Measurements from ENCODE around the gene ACBD3. TPM values are rescaled to one million over a fixed set of nuclear protein-coding genes. Genes with fewer than 3 reads are reported as not detected.

ACBD3 gene
- total RNA-seq, 2 donors from 2014 or later, result 44.7 to 59.8 TPM

DNA sequence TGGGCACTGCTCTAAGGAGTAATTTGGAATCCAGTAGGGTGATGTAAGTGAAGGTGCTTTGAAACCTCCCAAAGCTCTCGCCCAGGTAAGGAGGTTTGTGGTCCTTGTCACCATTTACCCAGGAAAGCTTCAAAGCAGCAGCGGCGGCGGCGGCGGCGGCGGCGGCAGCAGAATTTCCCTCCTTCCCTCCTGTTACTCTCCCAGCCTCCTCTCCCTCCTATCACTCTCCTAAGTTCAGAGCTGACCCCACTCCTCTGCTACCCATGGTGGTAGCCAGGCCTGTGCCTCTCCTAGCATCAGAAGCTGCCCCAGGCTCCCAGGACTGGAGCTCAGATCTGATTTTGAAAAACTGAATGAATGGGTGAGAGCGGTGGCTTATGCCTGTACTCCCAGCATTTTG is 60.7 kb downstream of the ACBD3 start:
- Histone ChIP-seq H3K9me3 (no peaks in the 10 kb centered on the region), H3K4me1 (ENCODE audit: control insufficient read depth in 1 of 2, low read depth in 2 of 2) (peaks cover 0 to 12% of the 10 kb centered on the region in 2 donors), H3K36me3 (no peaks in the 10 kb centered on the region), H3K27ac (no peak overlapping the region), H3K27me3 (replicated peaks; ENCODE audit: insufficient read depth) (no peaks in the 10 kb centered on the region), H3K4me3 (no peak overlapping the region)
- DNase-seq (ENCODE audit: low spot score) (no peak), ATAC-seq (ENCODE audit: insufficient number of reproducible peaks, low FRiP score, low read depth) (no peak)
- no peak for TF ChIP-seq CTCF (IDR thresholded peaks at IDR 0.05)

DNA sequence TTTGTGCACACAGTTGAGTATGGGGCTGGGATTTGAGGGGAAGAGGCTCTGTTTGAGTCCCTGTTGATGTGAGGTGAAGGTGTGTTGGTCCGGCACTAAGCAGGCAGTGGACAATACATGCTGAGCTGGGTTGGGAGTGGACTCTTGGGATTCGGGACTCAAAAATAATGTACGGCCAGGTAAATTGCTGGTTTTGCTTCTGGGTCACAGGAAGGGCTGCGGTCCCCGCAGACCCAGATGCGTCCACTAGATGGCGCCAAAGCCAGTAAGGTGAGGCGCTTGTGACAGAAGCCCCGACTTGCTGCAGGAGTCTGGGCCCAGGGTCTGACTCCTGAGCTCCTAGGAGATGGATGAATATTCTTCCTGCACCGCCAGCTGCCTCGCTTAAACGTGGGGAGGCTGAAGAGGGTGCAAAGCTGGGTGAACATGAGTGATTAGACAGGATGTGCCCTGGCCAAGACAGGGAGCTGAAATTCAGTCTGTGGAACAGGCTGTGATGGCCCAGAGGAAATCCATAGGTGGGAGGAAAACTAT is 61.4 kb downstream of the ACBD3 start:
- Histone ChIP-seq H3K36me3 (no peaks in the 10 kb centered on the region), H3K4me3 (no peak overlapping the region), H3K27me3 (replicated peaks; ENCODE audit: insufficient read depth) (no peaks in the 10 kb centered on the region), H3K9me3 (no peaks in the 10 kb centered on the region), H3K27ac (no peak overlapping the region), H3K4me1 (ENCODE audit: control insufficient read depth in 1 of 2, low read depth in 2 of 2) (peaks cover 0 to 12% of the 10 kb centered on the region in 2 donors)
- TF ChIP-seq CTCF (IDR thresholded peaks at IDR 0.05), result peak; percentile 97
- ATAC-seq (ENCODE audit: insufficient number of reproducible peaks, low FRiP score, low read depth) (no peak), DNase-seq (ENCODE audit: low spot score) (no peak)

DNA sequence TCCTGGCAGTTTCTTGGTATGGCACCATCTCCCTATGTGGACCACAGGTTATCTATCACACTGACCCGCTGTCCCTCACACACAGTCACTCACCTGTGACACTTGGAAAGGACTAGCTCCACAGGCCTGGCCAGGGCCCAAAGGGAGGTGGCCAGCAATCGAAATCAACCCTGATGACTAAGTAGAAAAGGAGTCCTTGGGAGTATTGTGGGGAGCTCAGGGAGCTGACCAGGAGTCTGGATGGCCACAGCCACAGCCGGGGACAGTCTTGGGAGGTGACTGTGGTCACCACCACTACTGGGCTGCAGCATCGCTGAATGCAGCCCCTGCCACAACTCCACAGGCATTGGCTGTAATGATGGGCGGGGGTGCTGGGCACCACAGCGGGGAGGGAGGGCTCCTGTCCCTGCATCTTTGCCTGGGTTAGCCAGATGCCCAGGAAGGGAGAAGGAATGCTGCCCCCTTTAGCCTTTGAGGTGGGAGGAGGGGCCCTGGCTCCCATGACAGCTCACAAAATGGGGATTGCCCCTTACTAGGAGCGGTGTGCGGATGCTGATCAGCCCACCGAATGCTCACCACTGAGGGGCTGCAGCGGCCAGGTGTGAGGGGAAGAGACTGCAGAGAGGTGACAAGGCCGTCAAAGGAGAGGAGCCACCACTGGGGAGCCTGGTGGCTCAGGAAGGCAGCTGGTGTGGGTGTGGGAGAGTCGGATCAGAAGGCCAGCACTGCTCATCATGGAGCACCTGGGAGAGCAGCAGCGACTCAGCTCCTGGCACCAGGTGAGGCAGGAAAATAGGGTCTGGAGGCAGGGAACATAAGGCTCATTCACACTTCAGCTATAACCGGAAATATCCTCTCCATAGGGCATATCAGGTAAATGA is 62.7 kb downstream of the ACBD3 start:
- Histone ChIP-seq H3K36me3 (no peaks in the 10 kb centered on the region), H3K4me1 (ENCODE audit: control insufficient read depth in 1 of 2, low read depth in 2 of 2) (peaks cover 0 to 12% of the 10 kb centered on the region in 2 donors), H3K9me3 (no peaks in the 10 kb centered on the region), H3K27ac (no peak overlapping the region), H3K4me3 (no peak overlapping the region), H3K27me3 (replicated peaks; ENCODE audit: insufficient read depth) (no peaks in the 10 kb centered on the region)
- no peak for ATAC-seq (ENCODE audit: insufficient number of reproducible peaks, low FRiP score, low read depth)
- DNase-seq (ENCODE audit: low spot score), result no peak
- no peak for TF ChIP-seq CTCF (IDR thresholded peaks at IDR 0.05)

DNA sequence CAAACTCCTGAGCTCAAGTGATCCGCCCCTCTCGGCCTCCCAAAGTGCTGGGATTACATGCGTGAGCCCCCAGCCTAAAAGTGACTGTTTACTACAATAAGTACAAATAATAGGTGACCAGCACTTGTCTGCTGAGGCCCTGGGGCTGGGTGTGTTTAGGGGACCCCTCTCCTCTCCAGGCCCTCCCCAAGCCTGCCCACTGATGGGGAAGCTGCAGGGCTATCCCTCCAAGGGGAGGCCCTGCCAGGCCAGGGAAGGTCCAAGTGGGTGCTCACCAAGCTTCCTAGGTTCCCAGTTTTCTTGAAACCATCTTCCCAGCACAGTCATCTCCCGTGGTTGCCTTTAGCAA is 63.4 kb downstream of the ACBD3 start:
- ATAC-seq (ENCODE audit: insufficient number of reproducible peaks, low FRiP score, low read depth) (no peak), DNase-seq (ENCODE audit: low spot score) (no peak)
- peaks cover 0 to 12% of the 10 kb centered on the region in 2 donors for H3K4me1 ChIP-seq (ENCODE audit: control insufficient read depth in 1 of 2, low read depth in 2 of 2)
- H3K36me3 ChIP-seq, result no peaks in the 10 kb centered on the region
- no peak for TF ChIP-seq CTCF (IDR thresholded peaks at IDR 0.05)
- no peaks in the 10 kb centered on the region for H3K9me3 ChIP-seq
- no peaks in the 10 kb centered on the region for H3K27me3 ChIP-seq (replicated peaks; ENCODE audit: insufficient read depth)
- H3K27ac ChIP-seq, result no peak overlapping the region
- no peak overlapping the region for H3K4me3 ChIP-seq

- peak overlapping the region; percentile 93 for H3K4me3 ChIP-seq
- no peaks in the 10 kb centered on the region for H3K27me3 ChIP-seq (replicated peaks; ENCODE audit: insufficient read depth)
- H3K36me3 ChIP-seq, result no peaks in the 10 kb centered on the region
- ATAC-seq (ENCODE audit: insufficient number of reproducible peaks, low FRiP score, low read depth) (peak; percentile 66), DNase-seq (ENCODE audit: low spot score) (no peak)
- H3K9me3 ChIP-seq, result no peaks in the 10 kb centered on the region
- H3K27ac ChIP-seq, result no peak overlapping the region
- TF ChIP-seq CTCF (IDR thresholded peaks at IDR 0.05), result peak; percentile 73
- peaks cover 0 to 12% of the 10 kb centered on the region in 2 donors for H3K4me1 ChIP-seq (ENCODE audit: control insufficient read depth in 1 of 2, low read depth in 2 of 2)
Measured at GRCh38 chr1:226121587-226122400, 64.7 kb downstream of the ACBD3 start.

All from thoracic aorta (tissue), 2 donors.